NCI-H1417 (cell line): ENCODE results near the gene CDRT15L2.
"Not testable (repeated sequence)": the region's sequence is repeated elsewhere in the genome, so short reads cannot be mapped to it uniquely, and the experiment has no call there.

Experiments used
- DNase-seq, 3 experiments: peaks; one replicate each; lab custom pipeline; 2025; lab: John Stamatoyannopoulos, UW

CDRT15L2 gene

GRCh38 chr17:20575071-20575470, 4.5 kb upstream of the CDRT15L2 start:
- DNase-seq: not testable (repeated sequence)

DNA sequence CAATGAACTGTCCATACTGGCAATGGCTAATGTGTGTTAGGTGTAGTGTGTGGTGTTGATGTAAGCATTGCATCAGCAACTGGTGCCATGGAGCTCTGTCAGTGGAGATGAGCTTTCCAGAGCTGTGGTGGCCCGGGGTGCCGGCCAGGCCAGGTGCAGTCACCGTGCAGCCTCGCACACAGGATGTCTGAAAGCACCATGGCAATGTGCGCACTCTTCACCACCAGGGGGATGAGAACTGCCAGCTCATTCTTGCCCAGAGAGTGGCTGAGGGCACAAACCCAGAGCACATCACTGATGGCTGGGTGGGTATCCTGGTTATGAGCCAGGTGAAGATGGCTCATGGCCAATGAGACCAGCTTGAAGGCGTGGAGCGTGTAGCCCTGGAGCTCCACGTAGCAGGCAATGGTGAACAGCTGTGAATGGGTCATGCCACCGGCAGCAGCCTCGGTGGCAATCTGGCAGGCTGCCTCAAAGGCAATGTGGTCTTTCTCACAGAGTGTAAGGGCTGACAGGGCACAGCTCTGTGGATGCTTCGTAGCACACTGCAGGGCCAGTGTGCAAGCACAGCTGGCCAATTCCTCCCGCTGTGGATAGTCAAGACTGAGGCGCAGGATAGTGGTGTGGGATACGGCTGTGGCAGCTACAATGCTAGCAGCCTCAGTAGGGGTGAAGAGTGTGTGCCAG, 4.5 kb downstream of the CDRT15L2 start:
- DNase-seq: not testable (repeated sequence)

- not testable (repeated sequence) for DNase-seq
These were observed 9.4 kb downstream of the CDRT15L2 start for GRCh38 chr17:20588744-20589453.

DNA sequence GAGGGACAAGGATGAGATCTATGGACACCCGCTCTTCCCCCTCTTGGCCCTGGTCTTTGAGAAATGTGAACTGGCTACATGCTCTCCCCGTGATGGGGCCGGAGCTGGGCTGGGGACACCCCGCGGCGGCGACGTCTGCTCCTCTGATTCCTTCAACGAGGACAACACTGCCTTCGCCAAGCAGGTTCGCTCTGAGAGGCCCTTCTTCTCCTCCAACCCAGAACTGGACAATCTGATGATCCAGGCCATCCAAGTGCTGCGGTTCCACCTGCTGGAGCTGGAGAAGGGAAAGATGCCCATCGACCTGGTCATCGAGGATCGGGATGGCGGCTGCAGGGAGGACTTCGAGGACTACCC, 9.9 kb downstream of the CDRT15L2 start:
- not testable (repeated sequence) for DNase-seq

GRCh38 chr17:20591040-20591439, 11.5 kb downstream of the CDRT15L2 start:
- not testable (repeated sequence) for DNase-seq

DNA sequence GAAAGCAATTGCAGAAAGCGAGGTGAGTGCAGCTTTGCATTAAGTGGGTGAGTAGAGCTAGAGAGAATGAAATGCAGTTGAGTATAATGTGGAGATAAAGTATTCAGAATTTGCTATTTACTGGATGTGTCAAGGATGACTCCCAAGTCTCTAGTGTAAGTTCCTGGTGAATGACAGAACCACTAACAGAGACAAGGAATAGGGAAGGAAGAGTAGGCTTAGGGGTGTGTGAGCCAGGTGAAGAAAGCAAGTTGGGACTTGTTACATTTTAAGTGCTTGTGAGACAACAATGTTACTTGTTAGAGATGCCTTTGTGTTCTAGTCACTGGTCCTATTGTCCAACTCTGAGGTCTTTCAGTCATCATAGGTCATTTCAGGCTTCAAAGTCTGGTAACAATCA, 26.0 kb downstream of the CDRT15L2 start:
- not testable (repeated sequence) for DNase-seq

- DNase-seq: not testable (repeated sequence)
These were observed 30.0 kb downstream of the CDRT15L2 start for GRCh38 chr17:20609490-20609889.

DNA sequence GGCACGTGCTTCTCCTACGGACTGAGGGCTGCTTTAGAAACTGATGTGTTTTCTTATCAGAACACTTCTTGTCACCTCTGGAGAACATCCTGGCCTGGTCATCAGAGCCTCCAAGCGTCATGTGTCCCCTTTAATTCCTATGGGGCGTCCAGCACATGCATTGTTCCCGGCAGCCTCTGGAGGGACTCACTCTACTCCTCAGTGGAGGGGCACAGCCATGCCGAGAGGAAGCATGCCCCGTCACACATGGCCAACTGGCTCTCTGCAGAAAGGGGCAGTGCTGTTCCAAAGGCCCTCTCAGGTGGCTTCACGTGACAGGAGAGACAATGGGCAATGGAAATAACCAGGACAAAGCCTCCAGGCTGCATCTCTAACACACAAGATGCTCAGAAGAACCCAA, 31.8 kb downstream of the CDRT15L2 start:
- DNase-seq: no peak

GRCh38 chr17:20612635-20613034, 33.1 kb downstream of the CDRT15L2 start:
- DNase-seq: peak in 1 of 3 experiments; percentile 6

DNA sequence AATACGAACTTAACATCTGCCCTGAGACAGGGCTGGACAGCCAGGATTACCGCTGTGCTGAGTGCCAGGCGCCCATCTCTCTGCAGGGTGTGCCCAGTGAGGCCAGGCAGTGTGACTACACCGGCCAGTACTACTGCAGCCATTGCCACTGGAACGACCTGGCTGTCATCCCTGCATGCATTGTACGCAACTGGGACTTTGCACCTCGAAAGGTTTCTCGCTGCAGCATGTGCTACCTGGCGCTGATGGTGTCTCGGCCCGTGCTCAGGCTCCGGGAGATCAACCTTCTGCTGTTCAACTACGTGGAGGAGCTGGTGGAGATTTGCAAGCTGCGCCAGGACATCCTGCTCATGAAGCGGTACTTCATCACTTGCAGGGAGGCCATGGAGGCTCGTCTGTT, 33.7 kb downstream of the CDRT15L2 start:
- no peak for DNase-seq

- no peak for DNase-seq
These were observed 34.4 kb downstream of the CDRT15L2 start for GRCh38 chr17:20613905-20614304.

GRCh38 chr17:20615461-20615860, 35.9 kb downstream of the CDRT15L2 start:
- DNase-seq: not testable (repeated sequence)
